COLO829 (cell line): ENCODE data around the gene RPP21.

Experiments used
- DNase-seq: peaks from one replicate; pipeline ENCODE4 v3.0.0; 2012; ENCODE audit warnings: low spot score

The RPP21 gene

DNA sequence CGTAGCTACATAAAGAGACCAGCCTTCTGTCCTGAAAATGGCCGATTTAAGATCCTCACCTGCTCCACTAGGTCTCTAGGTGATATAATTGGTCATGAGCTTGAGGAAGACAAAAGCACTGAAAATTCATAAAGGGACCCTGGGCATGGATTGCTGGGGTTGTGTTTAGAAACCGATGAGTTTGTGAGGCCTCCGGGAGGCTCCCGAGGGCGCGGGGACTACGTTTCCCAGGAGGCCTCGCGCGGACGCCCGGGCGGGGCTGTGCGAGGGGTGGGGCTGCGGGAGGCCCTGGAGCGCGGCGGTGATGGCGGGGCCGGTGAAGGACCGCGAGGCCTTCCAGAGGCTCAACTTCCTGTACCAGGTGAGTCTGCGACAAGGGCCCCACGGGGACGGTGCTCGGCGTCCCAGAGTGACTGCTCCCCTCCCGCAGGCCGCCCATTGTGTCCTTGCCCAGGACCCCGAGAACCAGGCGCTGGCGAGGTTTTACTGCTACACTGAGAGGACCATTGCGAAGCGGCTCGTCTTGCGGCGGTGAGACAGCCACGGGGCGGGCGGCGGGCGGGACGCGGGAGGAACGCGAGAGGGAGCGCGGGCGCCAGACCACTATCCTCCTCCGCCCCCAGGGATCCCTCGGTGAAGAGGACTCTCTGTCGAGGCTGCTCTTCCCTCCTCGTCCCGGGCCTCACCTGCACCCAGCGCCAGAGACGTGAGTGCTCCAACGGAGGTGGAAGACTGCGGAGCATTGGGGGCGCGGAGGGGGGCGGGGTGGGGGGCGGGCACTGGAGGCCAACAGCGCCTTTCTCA is at the start of gene RPP21:
Gene RPP21, plus strand, starts transcription at position 289 of the 804 bp plus-strand sequence. Its CDS starts 16 bp downstream, at position 305.
- DNase-seq, result peak; percentile 81

DNA sequence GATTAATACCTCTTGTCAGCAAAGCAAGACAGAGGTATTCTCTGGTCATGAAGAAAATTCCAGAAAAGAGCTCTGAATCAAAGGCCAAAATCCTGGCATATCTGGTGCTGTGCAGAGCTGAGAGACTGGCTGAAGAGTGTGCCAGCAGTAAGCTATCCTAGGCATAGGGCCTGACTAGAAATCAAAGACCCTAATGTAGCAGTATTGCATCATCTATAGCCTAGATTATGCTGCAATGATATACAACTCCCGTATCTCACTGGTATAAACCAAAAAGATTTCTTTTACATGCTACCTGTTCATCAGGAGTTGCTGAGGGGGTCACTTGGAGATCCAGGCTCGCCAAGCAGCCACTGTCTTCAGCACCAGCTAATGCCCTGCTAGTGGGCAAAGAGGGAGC is 49.1 kb upstream of the RPP21 start:
- DNase-seq, result no peak

DNA sequence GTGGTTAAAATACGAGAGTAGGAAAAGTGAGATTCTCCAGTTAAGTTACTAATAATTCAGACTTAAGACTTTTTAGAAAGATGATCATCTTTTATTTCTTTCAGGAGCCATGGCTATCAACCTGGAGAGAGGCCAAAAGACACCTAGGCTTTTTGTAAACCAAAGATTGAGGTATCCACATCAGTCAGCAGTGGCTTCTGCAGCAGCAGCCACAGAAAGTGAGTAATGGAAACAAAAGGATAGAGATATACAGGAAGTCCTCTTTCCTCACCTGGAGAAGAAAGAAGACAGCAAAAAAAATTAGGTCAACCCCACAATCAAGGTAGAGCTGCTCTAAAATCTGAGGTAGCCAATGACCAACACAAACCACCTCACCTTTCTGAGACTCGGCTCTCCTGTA is 41.0 kb upstream of the RPP21 start:
- no peak for DNase-seq

DNA sequence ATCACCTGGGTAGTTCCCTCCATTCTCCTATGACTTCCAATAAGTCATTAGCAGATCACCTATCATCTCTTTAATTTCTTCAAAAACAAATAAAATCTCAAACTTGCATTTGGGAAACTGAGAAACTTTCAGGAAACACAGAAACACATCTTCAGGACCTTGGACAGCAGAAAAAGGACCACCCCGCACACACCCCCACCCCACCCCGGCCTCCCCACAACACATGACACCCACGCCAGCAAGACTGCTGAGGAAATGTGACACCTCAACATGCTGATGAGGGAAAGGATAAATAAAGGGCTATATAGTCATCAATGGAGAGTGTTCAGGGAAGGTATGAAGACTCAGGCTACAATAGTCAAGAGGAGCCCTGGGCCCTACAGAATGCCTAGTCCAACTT is 33.9 kb upstream of the RPP21 start:
- DNase-seq, result no peak

DNA sequence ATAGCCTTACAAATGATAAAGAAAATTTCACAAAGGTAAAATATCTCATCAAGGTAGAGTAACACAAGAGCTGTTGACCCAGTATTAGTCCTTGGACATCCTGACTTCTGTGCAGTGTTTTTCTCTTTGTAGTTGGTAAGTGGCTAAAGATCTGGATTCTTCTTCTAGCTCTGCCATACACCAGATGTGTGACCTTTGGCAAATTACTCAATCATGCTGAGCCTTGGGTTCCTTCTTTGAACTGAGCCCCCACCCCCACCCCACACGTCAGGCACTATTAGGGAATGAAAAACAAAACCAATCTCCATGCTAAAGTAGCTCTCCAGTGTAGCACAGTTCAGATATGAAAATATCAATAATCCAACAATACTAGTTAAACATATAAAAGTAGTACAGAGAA is 33.3 kb upstream of the RPP21 start:
- DNase-seq, result no peak

DNA sequence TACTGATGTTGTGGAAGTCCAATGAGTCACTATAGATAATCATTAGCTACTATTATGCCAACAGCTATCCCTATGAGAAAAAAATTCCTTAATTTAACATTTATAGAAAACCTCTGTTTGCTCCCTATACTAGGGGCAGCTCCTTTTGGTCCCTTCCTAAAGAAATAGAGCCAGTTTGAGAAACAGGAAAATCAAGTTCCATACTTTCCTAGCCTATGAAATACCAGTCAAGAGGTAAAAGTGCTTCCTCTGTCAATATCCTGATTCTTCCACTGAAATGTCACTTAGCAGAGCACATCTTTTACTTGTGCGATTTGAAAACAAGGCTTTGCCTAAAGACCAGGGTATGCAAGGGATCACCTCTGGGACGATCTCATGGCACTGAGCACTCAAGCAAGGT is 32.7 kb upstream of the RPP21 start:
- no peak for DNase-seq

DNA sequence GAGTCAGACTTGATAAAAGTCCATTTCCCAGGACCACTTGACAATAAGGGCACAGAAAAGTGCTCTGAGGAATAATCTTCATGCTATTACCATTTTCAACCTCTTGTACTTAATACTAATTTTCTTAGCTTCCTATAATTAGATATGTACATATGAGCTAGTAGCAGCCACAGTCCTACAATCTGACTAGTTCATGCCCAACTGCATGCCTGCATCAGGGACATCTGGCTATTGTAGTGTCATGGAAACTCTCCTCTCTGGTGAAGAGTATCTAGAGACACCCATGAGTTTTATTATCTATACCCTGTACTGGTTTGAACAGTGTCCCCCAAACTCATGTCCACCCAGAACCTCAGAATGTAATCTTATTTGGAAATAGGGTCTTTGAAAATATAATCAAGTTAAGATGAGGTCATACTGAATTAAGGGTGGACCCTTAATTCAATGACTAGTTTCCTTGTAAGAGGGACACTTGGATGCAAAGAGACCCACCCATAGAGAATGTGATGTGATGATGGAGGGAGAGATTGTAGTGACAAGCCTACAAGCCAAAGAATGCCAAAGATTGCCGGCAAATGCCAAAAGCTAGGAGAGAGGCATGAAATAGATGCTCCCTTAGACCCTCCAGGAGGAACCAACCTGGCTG is 32.2 kb upstream of the RPP21 start:
- no peak for DNase-seq

DNA sequence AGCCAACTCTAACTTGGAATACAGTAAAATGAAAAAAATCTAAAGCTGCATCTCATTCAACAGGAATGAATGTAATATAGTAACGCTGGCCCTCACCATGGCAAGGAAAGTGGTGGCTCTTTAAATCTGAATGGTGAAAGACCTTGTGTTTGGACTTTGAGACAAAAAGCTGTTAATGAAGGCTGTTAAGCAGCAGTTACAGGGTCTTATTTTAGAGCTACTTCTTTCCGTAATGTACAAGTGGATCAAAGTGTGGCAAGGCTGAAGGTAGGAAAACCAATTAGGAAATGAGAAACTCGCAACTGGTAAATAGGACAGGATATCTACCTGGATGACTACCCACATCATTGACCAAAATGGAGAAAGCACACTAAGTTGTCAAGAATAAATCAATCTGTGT is 29.8 kb upstream of the RPP21 start:
- DNase-seq, result no peak

DNA sequence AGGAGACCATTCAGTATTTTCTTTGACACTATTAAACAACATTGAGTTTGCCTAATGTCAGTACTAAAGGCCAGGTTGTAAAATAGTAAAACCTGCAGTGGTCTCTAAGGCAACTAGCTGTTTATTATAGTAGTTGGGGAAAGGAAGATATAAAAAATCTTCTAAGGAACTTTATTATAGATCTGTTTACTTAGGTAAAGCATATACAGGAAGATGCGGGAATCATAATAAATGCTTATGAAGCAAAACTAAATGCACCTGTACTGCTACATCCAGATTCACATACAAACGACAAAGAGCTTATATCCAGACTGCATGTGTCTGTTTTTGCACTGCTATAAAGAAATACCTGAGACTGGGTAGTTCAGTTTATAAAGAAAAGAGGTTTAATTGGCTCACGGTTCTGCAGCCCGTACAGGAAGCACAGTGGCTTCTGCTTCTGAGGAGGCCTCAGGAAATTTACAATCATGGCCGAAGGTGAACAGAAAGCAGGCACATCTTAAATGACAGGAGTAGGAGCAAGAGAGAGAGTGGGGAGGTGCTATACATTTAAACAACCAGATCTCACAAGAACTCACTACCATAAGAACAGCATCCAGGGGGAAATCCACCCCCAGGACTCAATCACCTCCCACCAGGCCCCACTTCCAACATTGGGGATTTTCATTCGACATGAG is 26.9 kb upstream of the RPP21 start:
- no peak for DNase-seq

DNA sequence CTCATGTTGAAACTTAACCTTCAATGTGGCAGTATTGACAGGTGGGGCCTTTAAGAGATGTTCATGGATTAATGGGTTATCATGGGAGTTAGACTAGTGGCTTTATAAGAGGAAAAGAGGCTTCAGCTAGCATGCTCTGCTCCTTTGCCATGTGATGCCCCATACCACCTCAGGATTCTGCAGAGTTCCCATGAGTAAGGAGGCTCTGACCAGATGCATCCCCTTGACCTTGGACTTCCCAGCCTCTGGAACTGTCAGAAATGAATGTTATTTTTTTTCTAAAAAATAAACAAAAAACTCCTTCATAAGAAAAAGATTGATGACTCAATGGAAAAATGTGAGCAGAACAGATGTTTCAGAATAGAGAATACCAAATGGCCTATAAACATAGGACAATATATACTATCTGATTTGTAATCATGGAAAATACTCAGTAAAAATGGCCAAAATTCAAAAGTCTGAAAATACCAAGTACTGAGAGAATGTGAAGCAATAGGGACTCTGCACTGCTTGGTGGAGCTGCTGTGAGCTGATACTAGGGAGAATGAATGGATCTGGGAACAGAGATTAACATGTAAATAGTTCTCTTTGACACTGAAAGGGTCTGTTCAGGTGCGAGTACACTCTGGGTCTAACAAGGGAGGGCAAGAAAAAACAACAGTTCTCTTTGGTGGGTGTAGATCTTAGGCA is 25.7 kb upstream of the RPP21 start:
- no peak for DNase-seq

DNA sequence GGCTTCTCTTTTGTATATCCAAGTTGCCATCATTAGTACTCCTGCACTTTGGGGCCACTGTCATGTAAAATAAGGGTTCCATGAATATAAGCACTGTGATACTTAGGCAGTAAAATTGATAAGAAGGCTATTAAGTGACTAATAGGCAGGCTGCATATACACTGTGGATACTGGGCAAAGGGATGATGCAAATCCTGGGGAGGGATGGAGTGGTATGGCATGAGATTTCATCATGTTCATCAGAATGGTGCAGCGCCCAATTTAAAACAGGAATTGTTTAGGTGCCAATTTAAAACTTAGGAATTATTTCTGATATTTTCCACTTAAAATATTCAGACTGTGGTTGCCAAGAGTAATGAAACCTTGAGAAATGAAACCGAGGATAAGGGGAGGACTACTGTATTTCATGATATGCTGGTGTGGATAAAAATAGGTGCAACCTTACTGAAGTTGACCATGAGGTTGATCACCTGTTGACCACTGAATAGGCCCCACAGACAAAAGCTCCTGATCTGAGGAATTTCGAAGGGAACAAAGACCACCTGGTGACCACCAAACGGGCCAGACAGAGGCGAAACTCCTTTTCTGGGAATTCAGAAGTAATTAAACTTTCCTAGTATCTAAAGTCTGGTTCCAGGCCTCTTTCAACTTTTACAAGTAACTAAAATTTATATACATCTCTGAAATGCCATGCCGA is 23.1 kb upstream of the RPP21 start:
- DNase-seq, result no peak

DNA sequence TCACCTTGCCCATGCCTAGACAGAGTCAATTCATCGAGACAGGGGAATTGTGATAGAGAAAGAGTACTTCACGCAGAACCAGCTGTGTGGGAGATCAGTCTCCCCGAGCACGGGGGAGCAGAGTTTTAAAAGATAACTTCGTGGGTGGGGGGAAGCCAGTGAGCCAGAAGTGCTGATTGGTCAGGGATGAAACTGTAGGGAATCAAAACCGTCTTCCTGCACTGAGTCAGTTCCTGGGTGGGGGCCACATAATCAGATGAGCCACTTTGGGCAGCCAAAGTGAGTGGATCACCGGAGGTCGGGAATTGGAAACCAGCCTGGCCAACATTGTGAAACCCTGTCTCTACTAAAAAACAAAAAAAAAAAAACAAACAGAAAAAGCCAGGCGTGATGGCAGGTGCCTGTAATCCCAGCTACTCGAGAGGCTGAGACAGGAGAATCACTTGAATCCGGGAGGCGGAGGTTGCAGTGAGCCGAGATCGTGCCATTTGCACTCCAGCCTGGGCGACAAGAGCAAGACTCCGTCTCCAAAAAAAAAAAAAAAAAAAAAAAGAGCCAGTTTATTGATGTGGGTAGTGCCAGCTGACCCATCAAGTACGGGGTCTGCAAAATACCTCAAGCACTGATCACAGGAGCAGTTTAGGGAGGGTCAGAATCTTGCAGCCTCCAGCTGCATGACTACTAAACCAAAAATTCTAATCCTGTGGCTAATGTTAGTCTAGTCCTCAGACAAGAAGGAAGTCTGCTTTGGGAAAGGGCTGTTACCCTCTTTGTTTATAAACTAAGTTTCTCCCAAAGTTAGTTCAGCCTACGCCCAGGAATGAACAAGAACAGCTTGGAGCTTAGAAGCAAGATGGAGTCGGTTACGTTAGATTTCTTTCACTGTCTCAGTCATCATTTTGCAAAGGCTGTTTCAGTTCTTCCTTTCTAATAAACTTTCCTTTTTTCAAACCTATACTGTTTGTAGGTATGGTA is 22.1 kb upstream of the RPP21 start:
- DNase-seq, result no peak

DNA sequence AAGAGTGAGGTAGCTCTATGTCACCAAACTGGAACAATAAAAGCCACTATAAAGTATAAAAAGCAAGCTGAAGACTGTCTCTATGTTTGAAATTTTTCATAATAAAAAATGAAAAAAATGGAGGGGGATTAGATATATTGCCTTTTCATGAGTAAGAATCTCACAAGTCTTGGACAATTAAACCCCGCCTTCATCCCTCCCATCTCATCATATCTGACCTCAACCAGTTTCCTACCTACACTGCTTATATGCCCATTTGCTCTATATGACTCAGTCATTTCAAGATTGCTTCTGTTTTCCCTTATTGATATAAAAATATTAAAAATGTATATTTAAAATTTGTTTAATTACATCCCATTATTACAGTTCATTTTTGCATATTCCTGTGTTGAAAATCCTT is 21.1 kb upstream of the RPP21 start:
- DNase-seq, result no peak

DNA sequence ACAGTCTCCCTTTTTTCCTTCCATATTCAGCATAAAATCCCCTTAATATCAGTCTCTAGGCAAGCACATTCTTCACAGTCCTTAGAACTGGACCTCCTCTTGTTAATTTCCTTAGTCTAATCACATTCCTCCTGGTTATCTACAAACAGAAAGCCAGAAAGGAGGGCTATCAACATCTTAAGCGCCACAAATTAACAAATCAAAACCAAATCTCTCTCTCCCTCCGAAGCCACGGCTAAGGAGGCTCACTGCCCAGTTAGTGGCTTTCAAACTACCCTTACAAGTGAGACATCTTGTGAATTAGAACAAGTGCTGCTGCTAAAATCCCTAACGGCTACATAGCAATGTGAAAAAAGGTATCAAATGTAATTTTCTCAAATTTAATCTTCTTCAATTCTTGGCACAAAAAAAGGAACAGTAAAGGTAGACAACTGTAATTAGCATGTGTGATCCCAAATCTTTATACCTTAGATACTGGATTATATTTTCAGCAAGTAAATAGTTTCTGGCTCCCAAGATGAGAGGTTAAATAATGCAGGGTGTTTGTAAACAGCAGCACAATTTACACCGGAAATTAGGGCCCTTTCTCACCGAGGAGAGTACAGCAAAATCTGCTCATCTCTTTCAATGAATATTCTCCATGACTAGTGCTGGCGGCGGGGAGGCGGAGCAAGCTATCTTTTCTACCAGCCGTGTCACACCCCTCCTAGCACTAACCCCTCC is 19.6 kb upstream of the RPP21 start:
- peak; percentile 80 for DNase-seq

DNA sequence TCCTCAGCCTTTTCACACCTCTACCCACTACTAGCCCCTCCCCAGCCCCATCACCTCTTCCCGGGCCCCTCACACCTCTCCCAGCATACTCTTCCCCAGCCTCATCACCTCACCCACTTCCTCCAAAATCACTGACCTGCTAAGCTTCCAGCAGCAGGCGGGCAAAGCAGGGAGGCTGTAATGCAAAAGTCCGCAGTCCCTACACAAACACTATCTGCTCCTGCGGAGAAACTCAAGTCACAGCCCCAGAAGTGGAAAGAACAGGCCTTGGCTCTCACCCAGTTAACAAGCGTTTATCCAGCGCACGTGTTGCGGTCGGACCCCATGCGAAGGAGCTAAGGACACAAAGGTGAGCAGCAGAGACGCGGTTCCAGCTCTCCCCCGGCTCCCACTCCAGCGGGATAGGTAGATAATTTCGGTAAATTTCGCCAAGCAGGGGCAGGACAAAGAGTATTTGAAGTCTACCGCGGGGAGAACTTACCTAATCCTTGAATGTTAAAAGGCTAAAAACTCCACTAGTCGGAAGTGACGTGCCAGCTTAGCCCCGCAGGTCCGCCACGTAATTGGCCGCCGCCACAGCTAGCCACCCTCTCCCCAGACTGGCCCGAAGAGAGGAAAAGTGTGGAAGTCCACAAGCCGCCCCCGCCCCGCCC is 19.0 kb upstream of the RPP21 start:
- peak; percentile 74 for DNase-seq

DNA sequence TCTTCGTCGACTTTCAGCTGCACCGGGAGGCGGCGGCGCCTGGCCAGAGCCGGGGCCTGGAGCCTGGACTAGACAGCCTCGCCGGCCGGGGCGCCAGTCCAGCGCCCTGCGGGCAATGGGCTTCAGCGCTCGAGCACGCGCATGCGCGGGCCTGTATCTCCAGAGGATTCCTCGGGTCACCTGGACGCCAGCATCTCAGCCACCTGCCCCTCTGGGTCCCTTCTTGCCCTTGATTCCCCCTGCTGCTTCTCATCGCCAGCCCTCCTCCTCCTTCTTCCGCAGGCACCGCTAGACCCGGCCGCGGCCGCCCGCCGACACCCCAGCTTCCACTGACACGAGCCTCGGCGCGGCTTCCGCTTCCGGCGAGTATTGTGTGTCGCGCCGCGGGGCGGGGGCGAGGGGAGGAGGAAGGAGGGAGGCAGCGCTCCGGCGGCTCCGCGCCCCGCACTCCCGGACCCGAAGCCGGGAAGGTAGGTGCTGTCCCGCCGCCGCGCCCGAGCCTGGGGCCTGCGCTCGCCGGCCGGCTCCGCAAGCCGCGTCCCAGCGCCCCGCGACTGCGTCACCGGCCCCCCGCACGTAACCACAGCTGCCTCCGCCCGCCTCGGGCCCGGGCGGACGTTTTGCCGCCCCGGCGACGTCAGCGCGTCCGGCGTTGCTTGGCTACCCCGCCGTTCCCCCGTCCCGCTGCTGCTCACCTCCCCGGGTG is 18.3 kb upstream of the RPP21 start, which contains the start of gene TRIM39:
Gene TRIM39, plus strand, starts transcription at position 402 of the 706 bp plus-strand sequence. CDS start 2,391 bp downstream, outside the sequence.
- peak; percentile 83 for DNase-seq

DNA sequence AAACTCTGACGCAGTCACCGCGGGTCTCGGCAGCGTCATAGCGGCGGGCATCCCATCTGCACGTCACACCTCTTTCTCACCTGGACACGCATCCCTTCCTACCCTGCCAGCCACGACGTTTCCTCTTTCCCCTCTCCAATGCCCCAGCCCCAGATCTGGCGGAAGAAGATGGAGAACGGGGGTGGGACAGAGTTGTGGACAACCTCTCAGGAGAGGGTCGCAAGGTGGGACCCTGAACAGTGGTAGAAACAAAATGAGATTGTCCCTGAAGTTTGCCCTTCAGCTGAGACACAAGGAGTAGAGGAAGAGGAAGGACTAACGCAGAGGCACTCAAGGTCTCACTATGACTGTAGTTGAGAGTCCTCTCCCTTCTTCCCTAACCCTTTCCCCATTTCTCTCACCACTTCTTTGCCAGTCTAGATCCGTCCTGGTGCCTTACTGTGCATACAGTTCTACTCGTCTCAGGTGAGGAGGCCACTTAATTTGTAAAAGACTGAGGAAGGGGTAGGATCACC is 17.7 kb upstream of the RPP21 start:
- DNase-seq, result no peak

DNA sequence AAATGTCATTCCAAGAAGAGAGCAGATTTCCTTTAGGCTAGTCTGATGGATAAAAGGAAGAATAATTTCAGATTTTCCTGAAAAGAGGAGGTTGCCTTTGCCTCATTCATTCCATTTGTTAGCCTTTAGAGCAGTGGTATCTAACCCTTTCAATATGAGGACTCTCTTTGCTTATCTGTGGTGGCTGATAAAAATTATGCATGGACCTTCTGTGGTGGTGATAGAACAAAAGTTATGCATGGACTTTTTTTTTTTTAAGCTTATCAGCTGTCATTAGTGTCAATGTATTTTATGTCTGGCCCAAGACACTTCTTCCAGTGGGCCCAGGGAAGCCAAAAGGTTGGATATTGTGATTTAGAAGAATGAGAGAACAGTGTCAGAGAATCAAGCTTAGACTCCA is 16.6 kb upstream of the RPP21 start:
- DNase-seq, result no peak

DNA sequence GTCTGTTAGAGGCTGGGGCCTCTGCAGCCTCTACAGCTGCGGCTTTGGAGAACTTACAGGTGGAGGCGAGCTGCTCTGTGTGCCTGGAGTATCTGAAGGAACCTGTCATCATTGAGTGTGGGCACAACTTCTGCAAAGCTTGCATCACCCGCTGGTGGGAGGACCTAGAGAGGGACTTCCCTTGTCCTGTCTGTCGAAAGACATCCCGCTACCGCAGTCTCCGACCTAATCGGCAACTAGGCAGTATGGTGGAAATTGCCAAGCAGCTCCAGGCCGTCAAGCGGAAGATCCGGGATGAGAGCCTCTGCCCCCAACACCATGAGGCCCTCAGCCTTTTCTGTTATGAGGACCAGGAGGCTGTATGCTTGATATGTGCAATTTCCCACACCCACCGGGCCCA is 15.6 kb upstream of the RPP21 start:
- no peak for DNase-seq
